GM23248 (cell line): ENCODE measurements around the gene HSF2.

Experiments used
- EZH2 ChIP-seq: fragments of 200-600 bp; sonication (generic); IDR thresholded peaks from 2 replicates; pipeline ENCODE4 v1.6.1; 2018; ENCODE audit warnings: antibody characterized with exemption, mild to moderate bottlenecking; ENCODE audit not compliant: insufficient read depth, poor library complexity, severe bottlenecking
- EZH2phosphoT487 ChIP-seq: fragments of 200-600 bp; sonication (generic); IDR thresholded peaks from 2 replicates; pipeline ENCODE4 v1.6.1; 2018; ENCODE audit warnings: antibody characterized with exemption, moderate library complexity, mild to moderate bottlenecking, low read depth; ENCODE audit not compliant: insufficient read depth

DNA sequence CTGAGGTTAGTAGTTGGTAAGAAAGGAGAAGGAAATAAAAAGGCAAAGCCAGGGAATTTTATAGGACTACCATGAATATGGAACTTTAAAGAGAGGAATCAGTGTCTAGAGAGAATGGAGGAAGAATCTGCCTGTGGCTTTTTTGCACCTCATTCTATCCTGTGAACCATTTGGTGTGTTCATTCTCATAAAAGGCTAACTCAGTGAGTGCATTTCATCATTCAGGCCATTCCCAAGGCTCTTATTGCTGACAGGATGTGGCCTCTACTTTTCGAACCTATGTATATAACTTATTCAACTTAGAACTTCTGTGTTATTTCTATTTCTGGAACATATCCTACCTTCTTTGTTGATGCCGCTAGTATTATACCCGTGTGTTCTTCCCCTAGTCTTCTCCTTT is 27.1 kb downstream of the HSF2 start:
- TF ChIP-seq EZH2 (no peak), EZH2phosphoT487 (no peak)
